HG02884 (cell line): ENCODE data around the gene TMEM191C.
"Not testable (repeated sequence)": the region's sequence is repeated elsewhere in the genome, so short reads cannot be mapped to it uniquely, and the experiment has no call there.

Experiments
- ATAC-seq: cut with Tn5 transposase; IDR thresholded peaks from one replicate; pipeline ENCODE4 v1.9.1; 2021; ENCODE audit warnings: mild to moderate bottlenecking, moderate library complexity; ENCODE audit not compliant: unreplicated experiment

TMEM191C gene

GRCh38 chr22:21467337-21468193 lies at the start of gene TMEM191C:
TMEM191C (plus strand) TSS chr22:21467387; CDS start chr22:21467460, 73 bp downstream.
- ATAC-seq: not testable (repeated sequence)

GRCh38 chr22:21417853-21418252 lies 49.3 kb upstream of the TMEM191C start:
- not testable (repeated sequence) for ATAC-seq

- ATAC-seq: not testable (repeated sequence)
Observed at GRCh38 chr22:21418974-21419638, 48.1 kb upstream of the TMEM191C start.

- ATAC-seq: not testable (repeated sequence)
Observed at GRCh38 chr22:21420180-21420763, 46.9 kb upstream of the TMEM191C start.

GRCh38 chr22:21424084-21424709 lies 43.0 kb upstream of the TMEM191C start:
- not testable (repeated sequence) for ATAC-seq

- not testable (repeated sequence) for ATAC-seq
Observed at GRCh38 chr22:21434378-21435233, 32.6 kb upstream of the TMEM191C start.

- ATAC-seq: not testable (repeated sequence)
Observed at GRCh38 chr22:21435998-21436810, 31.0 kb upstream of the TMEM191C start.

GRCh38 chr22:21438013-21438412 lies 29.2 kb upstream of the TMEM191C start:
- ATAC-seq: not testable (repeated sequence)

- ATAC-seq: not testable (repeated sequence)
Observed at GRCh38 chr22:21440018-21440636, 27.1 kb upstream of the TMEM191C start.

- not testable (repeated sequence) for ATAC-seq
Observed at GRCh38 chr22:21440676-21441075, 26.5 kb upstream of the TMEM191C start.

GRCh38 chr22:21441170-21441569 lies 26.0 kb upstream of the TMEM191C start:
- not testable (repeated sequence) for ATAC-seq

GRCh38 chr22:21442123-21442522 lies 25.1 kb upstream of the TMEM191C start:
- ATAC-seq: not testable (repeated sequence)

- not testable (repeated sequence) for ATAC-seq
Observed at GRCh38 chr22:21442646-21443045, 24.5 kb upstream of the TMEM191C start.

GRCh38 chr22:21443057-21443734 lies 24.0 kb upstream of the TMEM191C start:
- ATAC-seq: no peak

GRCh38 chr22:21443735-21444421 lies 23.3 kb upstream of the TMEM191C start:
- no peak for ATAC-seq

GRCh38 chr22:21444701-21445436 lies 22.3 kb upstream of the TMEM191C start:
- no peak for ATAC-seq
